Panc1 (cell line): ENCODE data around the gene SMAD3.

Experiments
- CTCF ChIP-seq: fragments of 450-650 bp; IDR thresholded peaks from 2 replicates; pipeline ENCODE4 v1.5.1; 2017; ENCODE audit warnings: mild to moderate bottlenecking
- POLR2AphosphoS5 ChIP-seq: IDR thresholded peaks from 2 replicates; pipeline ENCODE4 v1.6.1; 2012; ENCODE audit warnings: mild to moderate bottlenecking, low read depth, low read length, moderate library complexity

GRCh38 chr15:67018026-67018425, 47.4 kb upstream of the SMAD3 start:
- no peak for TF ChIP-seq CTCF
- TF ChIP-seq POLR2AphosphoS5: no peak
